ENCODE results near the gene MPRIP.

DNA sequence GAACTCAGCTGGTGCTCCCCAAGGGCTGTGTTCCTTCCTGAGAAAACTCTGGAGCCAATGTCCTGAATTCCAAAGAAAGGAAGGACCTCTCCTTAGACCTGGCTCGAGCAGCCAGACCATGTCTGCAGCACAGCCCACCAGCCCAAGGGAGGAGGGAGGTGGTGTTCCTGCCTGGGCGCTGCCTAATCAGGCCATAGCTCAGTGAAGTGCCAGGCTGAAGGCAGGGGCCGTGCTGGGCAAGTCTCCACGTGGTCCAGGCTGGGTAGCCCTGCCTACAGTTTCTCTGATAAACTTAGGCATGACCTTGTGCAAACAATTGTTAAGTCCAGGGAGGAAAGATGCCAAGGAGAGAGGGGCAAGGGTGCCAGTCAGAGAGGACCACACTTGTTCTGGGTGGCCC, 76.8 kb downstream of the MPRIP start:
- no peak for TF ChIP-seq EZH2phosphoT487 (IDR thresholded peaks at IDR 0.05; ENCODE audit: borderline replicate concordance, low read length)
- TF ChIP-seq, protein P1, sequence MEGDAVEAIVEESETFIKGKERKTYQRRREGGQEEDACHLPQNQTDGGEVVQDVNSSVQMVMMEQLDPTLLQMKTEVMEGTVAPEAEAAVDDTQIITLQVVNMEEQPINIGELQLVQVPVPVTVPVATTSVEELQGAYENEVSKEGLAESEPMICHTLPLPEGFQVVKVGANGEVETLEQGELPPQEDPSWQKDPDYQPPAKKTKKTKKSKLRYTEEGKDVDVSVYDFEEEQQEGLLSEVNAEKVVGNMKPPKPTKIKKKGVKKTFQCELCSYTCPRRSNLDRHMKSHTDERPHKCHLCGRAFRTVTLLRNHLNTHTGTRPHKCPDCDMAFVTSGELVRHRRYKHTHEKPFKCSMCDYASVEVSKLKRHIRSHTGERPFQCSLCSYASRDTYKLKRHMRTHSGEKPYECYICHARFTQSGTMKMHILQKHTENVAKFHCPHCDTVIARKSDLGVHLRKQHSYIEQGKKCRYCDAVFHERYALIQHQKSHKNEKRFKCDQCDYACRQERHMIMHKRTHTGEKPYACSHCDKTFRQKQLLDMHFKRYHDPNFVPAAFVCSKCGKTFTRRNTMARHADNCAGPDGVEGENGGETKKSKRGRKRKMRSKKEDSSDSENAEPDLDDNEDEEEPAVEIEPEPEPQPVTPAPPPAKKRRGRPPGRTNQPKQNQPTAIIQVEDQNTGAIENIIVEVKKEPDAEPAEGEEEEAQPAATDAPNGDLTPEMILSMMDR (conservative IDR thresholded peaks at IDR 0.05; ENCODE audit: low read depth, low read length) = no peak
- no peak for TF ChIP-seq EZH2 (IDR thresholded peaks at IDR 0.05; ENCODE audit: low read length, unreplicated experiment)
